Hypothalamus (tissue), 51 donors: ENCODE measurements around the gene TLK2.
"Not testable (repeated sequence)": the region's sequence is repeated elsewhere in the genome, so short reads cannot be mapped to it uniquely, and the experiment has no call there.

ENCODE experiments used
- DNase-seq, 51 donors: peaks; one replicate each; lab custom pipeline; 2025; lab: John Stamatoyannopoulos, UW

TLK2 gene

DNA sequence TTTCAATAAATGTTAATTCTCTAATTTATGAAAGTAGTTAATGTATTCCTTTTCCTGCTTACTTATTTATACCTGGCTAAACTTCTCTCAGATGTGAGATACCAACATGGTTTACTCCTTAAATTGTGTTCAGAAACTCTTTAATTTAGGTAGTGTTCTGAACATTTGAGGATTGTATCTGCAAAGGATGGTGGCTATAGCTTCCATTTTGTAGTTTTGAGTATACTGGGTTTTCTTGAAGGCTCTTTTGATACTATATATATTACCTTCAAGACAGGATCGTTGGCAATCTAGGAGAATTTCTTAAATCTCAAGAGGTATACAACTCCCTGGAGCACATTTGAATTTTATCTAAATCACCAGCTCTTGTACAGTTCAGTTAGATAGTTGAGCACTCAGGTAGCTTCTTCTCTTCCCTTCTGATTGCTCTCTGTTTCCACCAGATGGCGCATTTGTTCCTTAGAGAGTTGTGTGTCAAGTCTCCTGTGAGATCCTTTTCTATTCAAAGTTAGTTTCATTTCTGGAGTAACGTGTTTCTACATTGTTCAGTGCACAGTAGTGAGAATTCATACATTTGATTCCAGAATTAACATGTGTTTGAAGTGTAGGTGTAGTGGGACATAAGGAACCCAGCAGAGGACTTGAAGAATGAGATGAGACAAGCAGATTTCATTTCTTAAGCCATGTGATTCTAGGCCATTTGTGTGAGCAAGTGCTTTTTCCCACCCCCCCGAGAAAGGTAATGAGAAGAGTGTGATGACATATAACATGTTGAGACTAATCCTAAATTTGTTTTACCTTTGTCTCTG, 74.4 kb downstream of the TLK2 start:
- DNase-seq: peak in 14 of 51 donors; percentile 0 to 48 (median 6)

GRCh38 chr17:62557532-62557931, 78.9 kb downstream of the TLK2 start:
- DNase-seq: peak in 1 of 51 donors; percentile 0

DNA sequence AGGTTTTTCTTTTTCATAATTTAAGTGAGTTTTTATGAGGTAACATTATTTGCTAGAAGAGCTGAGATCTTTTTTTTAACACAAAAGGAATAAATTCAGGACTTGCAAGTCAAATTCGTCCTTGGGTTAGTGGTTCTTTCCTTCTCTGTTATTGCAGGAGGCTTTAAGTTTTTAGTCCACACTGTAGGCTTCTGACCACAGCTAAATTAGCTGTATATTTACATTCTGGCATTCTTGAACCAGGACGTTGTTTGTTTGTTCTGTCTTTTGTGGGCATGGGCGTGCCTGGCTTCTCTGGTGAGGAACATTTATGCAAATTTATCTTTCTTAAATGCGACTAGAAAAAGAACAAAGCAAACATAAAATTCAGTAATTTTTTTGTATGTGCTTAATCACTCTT, 80.3 kb downstream of the TLK2 start:
- DNase-seq: not testable (repeated sequence)

DNA sequence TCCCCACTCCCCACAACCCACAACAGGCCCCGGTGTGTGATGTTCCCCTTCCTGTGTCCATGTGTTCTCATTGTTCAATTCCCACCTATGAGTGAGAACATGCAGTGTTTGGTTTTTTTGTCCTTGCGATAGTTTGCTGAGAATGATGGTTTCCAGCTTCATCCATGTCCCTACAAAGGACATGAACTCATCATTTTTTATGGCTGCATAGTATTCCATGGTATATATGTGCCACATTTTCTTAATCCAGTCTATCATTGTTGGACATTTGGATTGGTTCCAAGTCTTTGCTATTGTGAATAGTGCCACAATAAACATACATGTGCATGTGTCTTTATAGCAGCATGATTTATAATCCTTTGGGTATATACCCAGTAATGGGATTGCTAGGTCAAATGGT, 82.3 kb downstream of the TLK2 start:
- DNase-seq: not testable (repeated sequence)

DNA sequence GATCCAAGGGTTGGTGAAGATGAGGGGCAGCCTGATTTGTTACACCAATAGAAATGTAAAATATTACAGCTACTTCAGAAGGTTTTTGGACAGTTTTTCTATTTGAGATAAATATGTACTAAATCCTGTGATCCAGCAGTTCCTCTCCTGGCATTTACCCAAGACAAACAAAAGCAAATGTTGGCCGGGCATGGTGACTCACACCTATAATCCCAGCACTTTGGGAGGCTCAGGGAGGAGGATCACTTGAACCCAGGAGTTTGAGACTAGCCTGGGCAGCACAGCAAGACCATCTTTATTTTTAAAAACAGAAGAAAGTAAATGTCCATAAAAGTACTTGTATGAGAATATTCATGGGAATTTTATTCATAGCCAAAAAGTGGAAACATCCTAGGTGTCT, 84.0 kb downstream of the TLK2 start:
- no peak for DNase-seq

DNA sequence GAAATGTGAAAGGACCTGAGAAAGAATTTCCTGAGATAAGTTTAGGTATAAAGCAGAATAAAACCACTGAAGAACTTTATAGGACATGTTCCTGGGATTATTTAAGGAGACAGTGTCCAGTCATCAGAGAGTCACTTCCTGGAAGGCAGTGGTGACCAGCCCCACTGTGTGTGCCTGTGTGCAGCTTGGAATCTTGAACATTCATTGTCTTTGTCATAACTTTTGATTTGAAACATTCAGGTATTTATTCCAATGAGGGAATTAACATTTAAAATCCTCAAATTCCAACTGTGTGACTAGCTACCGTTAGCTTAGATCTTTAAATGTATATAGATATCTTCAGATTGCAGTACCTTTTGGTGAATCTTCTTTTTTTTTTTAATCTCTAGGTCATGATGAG, 87.2 kb downstream of the TLK2 start:
- DNase-seq: no peak

GRCh38 chr17:62566996-62567578, 88.5 kb downstream of the TLK2 start:
- no peak for DNase-seq

- no peak for DNase-seq
These were observed 93.9 kb downstream of the TLK2 start for GRCh38 chr17:62572488-62572887.

GRCh38 chr17:62572888-62573401, 94.3 kb downstream of the TLK2 start:
- DNase-seq: no peak

- DNase-seq: no peak
These were observed 95.0 kb downstream of the TLK2 start for GRCh38 chr17:62573480-62574117.

- DNase-seq: no peak
These were observed 97.8 kb downstream of the TLK2 start for GRCh38 chr17:62576382-62576781.

- no peak for DNase-seq
These were observed 100.3 kb downstream of the TLK2 start for GRCh38 chr17:62578757-62579487.

DNA sequence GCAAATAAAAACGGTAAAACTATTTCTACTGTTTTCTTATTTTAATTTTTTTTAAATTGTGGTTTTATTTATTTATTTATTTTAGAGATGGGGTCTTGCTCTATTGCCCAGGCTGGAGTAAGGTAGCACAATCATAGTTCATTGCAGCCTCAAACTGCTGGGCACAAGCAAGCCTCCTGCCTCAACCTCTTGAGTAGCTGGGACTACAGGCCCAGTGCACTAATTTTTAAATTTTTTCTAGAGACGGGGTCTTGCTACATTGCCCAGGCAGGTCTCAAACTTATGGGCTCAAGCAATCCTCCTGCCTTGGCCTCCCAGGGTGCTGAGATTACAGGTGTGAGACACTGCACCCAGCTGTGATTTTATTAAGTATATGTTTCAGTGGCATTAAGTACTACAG, 102.3 kb downstream of the TLK2 start:
- DNase-seq: no peak

DNA sequence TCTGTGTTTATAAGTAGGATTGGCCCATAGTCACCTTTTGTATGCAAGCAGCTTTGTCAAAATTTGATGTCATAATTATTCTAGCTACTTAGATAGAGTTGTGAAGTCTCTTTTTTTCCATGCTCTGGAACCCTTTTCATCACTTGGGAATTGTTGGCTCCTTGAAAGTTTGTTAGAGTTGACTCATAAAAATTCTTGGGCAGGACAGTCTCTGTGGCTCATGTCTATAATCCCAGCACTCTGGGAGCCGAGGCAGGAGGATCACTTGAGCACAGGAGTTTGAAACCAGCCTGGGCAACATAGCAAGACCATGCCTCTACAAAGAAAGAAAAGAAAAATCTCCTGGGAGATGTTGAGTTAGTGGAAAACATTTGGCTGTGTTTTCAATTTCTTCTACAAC, 103.1 kb downstream of the TLK2 start:
- peak in 1 of 51 donors; percentile 5 for DNase-seq

GRCh38 chr17:62587554-62587953, 108.9 kb downstream of the TLK2 start:
- no peak for DNase-seq

DNA sequence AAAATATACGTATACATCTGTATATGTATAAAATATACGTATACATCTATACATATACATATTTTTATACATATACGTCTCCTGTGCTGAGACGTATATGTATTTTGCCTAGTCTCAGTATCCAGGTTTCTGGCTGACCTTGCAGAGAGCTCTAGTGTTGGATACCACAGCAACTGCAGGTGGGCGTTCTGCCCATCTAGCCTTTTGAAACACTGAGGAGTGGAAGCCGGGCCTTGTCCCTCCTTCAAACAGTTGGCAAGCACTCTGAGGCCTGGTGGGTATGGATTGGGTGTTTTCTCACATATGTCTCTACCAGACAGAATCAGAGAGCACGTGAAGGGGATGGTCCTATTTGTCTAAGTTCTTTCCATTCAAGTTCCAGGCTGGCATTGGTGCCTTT, 109.5 kb downstream of the TLK2 start:
- DNase-seq: no peak

DNA sequence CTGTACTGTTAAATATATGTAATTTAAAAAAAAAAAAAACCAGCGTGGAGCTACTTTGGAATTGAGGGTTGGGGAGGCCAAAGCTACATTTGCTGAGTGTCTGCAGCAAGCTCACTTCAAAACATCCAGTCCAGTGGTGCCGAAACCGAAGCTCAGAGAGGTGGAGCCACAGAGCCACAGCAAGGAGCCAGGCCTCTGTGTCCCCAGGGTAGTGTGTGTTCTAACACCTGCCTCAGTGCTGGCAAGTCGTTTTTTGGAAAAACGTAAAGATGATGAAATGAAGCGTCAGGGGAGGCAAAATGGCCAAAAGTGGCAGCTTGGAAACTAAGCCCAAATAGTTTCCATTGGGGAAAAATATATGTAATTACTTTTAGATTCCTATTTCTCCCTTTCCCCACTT, 112.7 kb downstream of the TLK2 start:
- DNase-seq: no peak

DNA sequence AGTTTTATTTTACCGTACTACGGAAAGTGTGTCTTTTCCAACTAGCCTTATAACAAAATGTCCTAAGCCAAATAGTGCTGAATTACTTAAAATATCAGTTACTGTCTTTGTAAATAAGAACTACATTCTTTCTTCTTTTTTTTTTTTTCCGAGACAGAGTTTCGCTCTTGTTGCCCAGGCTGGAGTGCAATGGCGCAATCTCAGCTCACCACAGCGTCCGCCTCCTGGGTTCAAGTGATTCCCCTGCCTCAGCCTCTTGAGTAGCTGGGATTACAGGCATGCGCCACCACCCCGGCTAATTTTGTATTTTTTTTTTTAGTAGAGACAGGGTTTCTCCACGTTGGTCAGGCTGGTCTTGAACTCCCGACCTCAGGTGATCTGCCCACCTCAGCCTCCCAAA, 113.2 kb downstream of the TLK2 start:
- DNase-seq: not testable (repeated sequence)

- no peak for DNase-seq
These were observed 113.9 kb downstream of the TLK2 start for GRCh38 chr17:62592341-62593099.

GRCh38 chr17:62595484-62595883, 116.9 kb downstream of the TLK2 start:
- no peak for DNase-seq
